HepG2 (cell line): Measurements from ENCODE around the gene SFI1. TPM values are rescaled to one million over a fixed set of nuclear protein-coding genes. Genes with fewer than 3 reads are reported as not detected.

ENCODE experiments used
- ARNT2 ChIP-seq: sonication (generic); formaldehyde crosslinking; IDR thresholded peaks from 2 replicates; pipeline ENCODE4 v1.8.0; 2022; ENCODE audit warnings: mild to moderate bottlenecking, low read depth, missing genetic modification reagents, moderate library complexity
- ARNTL ChIP-seq: sonication (generic); formaldehyde crosslinking; IDR thresholded peaks from 2 replicates; pipeline ENCODE4 v1.4.0; 2020; ENCODE audit warnings: mild to moderate bottlenecking, missing genetic modification reagents
- HOXA9 ChIP-seq: sonication (generic); formaldehyde crosslinking; IDR thresholded peaks from 2 replicates; pipeline ENCODE4 v1.8.1; 2022; ENCODE audit warnings: missing genetic modification reagents, mild to moderate bottlenecking, moderate library complexity, borderline replicate concordance
- IKZF1 ChIP-seq: fragments of 450-650 bp; IDR thresholded peaks from 2 replicates; pipeline ENCODE4 v1.7.1; 2016
- KDM5B ChIP-seq: sonication (generic); formaldehyde crosslinking; IDR thresholded peaks from 2 replicates; pipeline ENCODE4 v1.4.0; 2020; ENCODE audit warnings: missing genetic modification reagents, mild to moderate bottlenecking, borderline replicate concordance
- KMT2B ChIP-seq: IDR thresholded peaks from 2 replicates; pipeline ENCODE4 v1.6.1; 2016; ENCODE audit warnings: missing genetic modification reagents, missing compliant biosample characterization
- MIXL1 ChIP-seq: IDR thresholded peaks from 2 replicates; pipeline ENCODE4 v1.6.1; 2016
- MTA1 ChIP-seq: sonication (generic); formaldehyde crosslinking; IDR thresholded peaks from 2 replicates; pipeline ENCODE4 v1.4.0; 2020; ENCODE audit warnings: missing genetic modification reagents, mild to moderate bottlenecking, borderline replicate concordance
- RARG ChIP-seq: sonication (generic); formaldehyde crosslinking; IDR thresholded peaks from 2 replicates; pipeline ENCODE4 v1.4.0; 2020; ENCODE audit warnings: low read depth, mild to moderate bottlenecking, missing genetic modification reagents
- YEATS4 ChIP-seq: sonication (generic); formaldehyde crosslinking; IDR thresholded peaks from 2 replicates; pipeline ENCODE4 v1.4.0; 2020; ENCODE audit warnings: missing genetic modification reagents, borderline replicate concordance
- ZIK1 ChIP-seq: sonication (generic); formaldehyde crosslinking; IDR thresholded peaks from 2 replicates; pipeline ENCODE4 v1.5.0; 2020; ENCODE audit warnings: mild to moderate bottlenecking, low read depth, missing genetic modification reagents, borderline replicate concordance
- ZNF12 ChIP-seq: sonication (generic); formaldehyde crosslinking; IDR thresholded peaks from 2 replicates; pipeline ENCODE4 v1.5.0; 2020; ENCODE audit warnings: missing genetic modification reagents
- ZNF382 ChIP-seq: sonication (generic); formaldehyde crosslinking; IDR thresholded peaks from 2 replicates; pipeline ENCODE4 v1.5.0; 2020; ENCODE audit warnings: missing genetic modification reagents, mild to moderate bottlenecking, borderline replicate concordance
- ZNF383 ChIP-seq: sonication (generic); formaldehyde crosslinking; IDR thresholded peaks from 2 replicates; pipeline ENCODE4 v1.4.0; 2020; ENCODE audit warnings: missing genetic modification reagents, mild to moderate bottlenecking, borderline replicate concordance
- ZNF446 ChIP-seq: sonication (generic); formaldehyde crosslinking; IDR thresholded peaks from 2 replicates; pipeline ENCODE4 v1.5.0; 2020; ENCODE audit warnings: mild to moderate bottlenecking, missing genetic modification reagents
- ZNF562 ChIP-seq: sonication (generic); formaldehyde crosslinking; IDR thresholded peaks from 2 replicates; pipeline ENCODE4 v1.8.0; 2022; ENCODE audit warnings: missing genetic modification reagents, borderline replicate concordance
- ZNF564 ChIP-seq: sonication (generic); formaldehyde crosslinking; IDR thresholded peaks from 2 replicates; pipeline ENCODE4 v1.8.1; 2023; ENCODE audit warnings: mild to moderate bottlenecking, missing genetic modification reagents
- ZNF607 ChIP-seq: sonication (generic); formaldehyde crosslinking; IDR thresholded peaks from 2 replicates; pipeline ENCODE4 v1.5.1; 2020; ENCODE audit warnings: missing genetic modification reagents, mild to moderate bottlenecking, borderline replicate concordance
- ZNF619 ChIP-seq: sonication (generic); formaldehyde crosslinking; IDR thresholded peaks from 2 replicates; pipeline ENCODE4 v1.4.0; 2020; ENCODE audit warnings: mild to moderate bottlenecking, missing genetic modification reagents
- ZNF879 ChIP-seq: sonication (generic); formaldehyde crosslinking; IDR thresholded peaks from 2 replicates; pipeline ENCODE4 v1.8.1; 2023; ENCODE audit warnings: missing genetic modification reagents
- polyA plus RNA-seq, 8 experiments: library from polyadenylated mRNA; depleted of rRNA in 3 of 8; stranded (reverse) in 7 of 8; unstranded in 1 of 8; fragments of >200 nt; fragmentation: Illumina TruSeq in 4 of 8; extraction: Trizol in 4 of 8; gene quantifications; 2 replicates each; pipeline versions ENCODE4 v1.2.1 to v1.2.3, GENCODE V29; 2011 to 2016; ENCODE audit warnings: low read depth in 4 of 8, missing spikeins in 1 of 8, mixed read lengths in 1 of 8; ENCODE audit not compliant: insufficient read depth in 1 of 8
- total RNA-seq, 5 experiments: library from RNA; depleted of rRNA; stranded (reverse); fragments of >200 nt; fragmentation: Illumina TruSeq; extraction: Trizol; gene quantifications; 2 replicates each; pipeline ENCODE4 v1.2.3, GENCODE V29; 2016; ENCODE audit warnings: low read depth in 1 of 5
- TF ChIP-seq, protein P1 (sequence below): sonication (generic); formaldehyde crosslinking; IDR thresholded peaks from 2 replicates; pipeline ENCODE4 v1.5.0; 2020; ENCODE audit warnings: mild to moderate bottlenecking, missing genetic modification reagents
- TF ChIP-seq, protein P2 (sequence below): sonication (generic); formaldehyde crosslinking; IDR thresholded peaks from 2 replicates; pipeline ENCODE4 v1.4.0; 2020; ENCODE audit warnings: mild to moderate bottlenecking, missing genetic modification reagents
- TF ChIP-seq, protein P3 (sequence below), 2 experiments: sonication (generic) in 1 of 2; formaldehyde crosslinking in 1 of 2; IDR thresholded peaks; 2 replicates each; pipeline versions ENCODE4 v1.4.0 to v1.6.1; 2016 to 2020; ENCODE audit warnings: borderline replicate concordance in 1 of 2, low read depth in 1 of 2, mild to moderate bottlenecking in 1 of 2, missing genetic modification reagents in 1 of 2

Gene SFI1
- total and polyA plus RNA-seq, 2 of the 13 experiments (the other 11 are each of a cell fraction or from before 2014, with no cell fraction given) = 20.5 to 40.1 TPM

DNA sequence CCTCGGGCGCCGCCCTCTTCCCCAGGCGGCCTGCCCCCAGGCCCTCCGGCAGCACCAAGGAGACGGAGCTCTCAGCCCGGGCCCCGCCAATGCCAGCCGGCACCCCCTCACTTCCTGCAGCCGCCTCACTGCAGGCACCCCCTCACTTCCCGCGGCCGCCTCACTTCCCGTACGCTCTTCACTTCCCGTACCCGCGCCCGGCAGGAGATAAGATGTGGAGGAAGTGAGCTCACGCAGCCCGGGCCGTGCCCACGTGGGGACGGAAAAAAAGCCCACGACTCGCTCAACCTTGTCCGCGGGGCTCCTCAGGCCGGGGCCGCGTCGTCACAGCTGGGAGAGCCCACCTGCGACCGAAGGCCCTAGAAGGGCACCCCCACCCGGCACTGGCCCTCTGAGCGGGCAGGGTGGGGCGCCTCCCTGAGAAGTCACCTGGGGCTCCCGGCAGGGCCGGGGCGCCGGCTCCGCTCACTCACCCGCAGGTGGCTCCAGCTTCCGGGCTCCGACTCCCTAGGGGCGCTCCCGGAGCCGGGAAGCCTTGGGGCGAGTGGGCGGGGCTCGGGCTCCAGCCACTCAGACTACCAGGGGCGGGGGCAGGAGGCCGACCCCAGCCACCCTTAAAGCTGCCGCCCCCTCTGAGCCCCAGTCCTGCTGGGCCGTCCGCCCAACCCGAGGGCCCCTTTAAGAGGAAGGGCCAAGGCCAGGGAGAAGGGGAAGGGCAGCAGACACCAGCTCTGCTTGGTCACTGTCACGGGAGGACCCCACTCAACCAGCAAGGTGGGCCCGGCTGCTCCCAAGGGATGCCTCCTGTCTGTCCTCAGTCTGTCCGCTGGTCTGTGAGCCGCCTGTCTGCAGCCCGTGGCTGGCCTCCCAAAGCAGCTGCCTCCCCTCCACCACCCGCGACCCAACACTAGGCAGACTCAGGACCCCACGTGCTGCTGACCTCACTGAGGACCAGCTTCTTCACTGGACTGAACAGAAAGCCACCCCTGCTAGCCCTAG is 134.3 kb downstream of the SFI1 start (continued):
- no peak for TF ChIP-seq ARNTL (CRISPR knock-in tag)
- TF ChIP-seq ZNF562 (CRISPR knock-in tag) = no peak
- TF ChIP-seq ZNF12 (CRISPR knock-in tag) = no peak
- TF ChIP-seq RARG (CRISPR knock-in tag) = no peak
- TF ChIP-seq, protein P1, sequence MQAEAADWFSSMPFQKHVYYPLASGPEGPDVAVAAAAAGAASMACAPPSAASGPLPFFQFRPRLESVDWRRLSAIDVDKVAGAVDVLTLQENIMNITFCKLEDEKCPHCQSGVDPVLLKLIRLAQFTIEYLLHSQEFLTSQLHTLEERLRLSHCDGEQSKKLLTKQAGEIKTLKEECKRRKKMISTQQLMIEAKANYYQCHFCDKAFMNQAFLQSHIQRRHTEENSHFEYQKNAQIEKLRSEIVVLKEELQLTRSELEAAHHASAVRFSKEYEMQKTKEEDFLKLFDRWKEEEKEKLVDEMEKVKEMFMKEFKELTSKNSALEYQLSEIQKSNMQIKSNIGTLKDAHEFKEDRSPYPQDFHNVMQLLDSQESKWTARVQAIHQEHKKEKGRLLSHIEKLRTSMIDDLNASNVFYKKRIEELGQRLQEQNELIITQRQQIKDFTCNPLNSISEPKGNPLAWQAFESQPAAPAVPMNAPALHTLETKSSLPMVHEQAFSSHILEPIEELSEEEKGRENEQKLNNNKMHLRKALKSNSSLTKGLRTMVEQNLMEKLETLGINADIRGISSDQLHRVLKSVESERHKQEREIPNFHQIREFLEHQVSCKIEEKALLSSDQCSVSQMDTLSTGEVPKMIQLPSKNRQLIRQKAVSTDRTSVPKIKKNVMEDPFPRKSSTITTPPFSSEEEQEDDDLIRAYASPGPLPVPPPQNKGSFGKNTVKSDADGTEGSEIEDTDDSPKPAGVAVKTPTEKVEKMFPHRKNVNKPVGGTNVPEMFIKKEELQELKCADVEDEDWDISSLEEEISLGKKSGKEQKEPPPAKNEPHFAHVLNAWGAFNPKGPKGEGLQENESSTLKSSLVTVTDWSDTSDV (CRISPR knock-in tag) = no peak
- TF ChIP-seq ZNF382 (CRISPR knock-in tag) = no peak
- TF ChIP-seq YEATS4 (CRISPR knock-in tag) = peak; percentile 24; the same call in 1 of the 2 replicates
- TF ChIP-seq IKZF1 = no peak
- peak; percentile 3; the same call in 1 of the 2 replicates for TF ChIP-seq KDM5B (CRISPR knock-in tag)
- TF ChIP-seq ZNF564 = no peak
- TF ChIP-seq, protein P2, sequence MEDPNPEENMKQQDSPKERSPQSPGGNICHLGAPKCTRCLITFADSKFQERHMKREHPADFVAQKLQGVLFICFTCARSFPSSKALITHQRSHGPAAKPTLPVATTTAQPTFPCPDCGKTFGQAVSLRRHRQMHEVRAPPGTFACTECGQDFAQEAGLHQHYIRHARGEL (CRISPR knock-in tag) = no peak
- TF ChIP-seq, protein P3, sequence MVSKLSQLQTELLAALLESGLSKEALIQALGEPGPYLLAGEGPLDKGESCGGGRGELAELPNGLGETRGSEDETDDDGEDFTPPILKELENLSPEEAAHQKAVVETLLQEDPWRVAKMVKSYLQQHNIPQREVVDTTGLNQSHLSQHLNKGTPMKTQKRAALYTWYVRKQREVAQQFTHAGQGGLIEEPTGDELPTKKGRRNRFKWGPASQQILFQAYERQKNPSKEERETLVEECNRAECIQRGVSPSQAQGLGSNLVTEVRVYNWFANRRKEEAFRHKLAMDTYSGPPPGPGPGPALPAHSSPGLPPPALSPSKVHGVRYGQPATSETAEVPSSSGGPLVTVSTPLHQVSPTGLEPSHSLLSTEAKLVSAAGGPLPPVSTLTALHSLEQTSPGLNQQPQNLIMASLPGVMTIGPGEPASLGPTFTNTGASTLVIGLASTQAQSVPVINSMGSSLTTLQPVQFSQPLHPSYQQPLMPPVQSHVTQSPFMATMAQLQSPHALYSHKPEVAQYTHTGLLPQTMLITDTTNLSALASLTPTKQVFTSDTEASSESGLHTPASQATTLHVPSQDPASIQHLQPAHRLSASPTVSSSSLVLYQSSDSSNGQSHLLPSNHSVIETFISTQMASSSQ (IDR thresholded peaks at IDR 0.05; ENCODE audit: low read depth) = no peak
- TF ChIP-seq, protein P3 (CRISPR knock-in tag; IDR thresholded peaks at IDR 0.05; ENCODE audit: borderline replicate concordance) = no peak
- TF ChIP-seq ZNF879 (CRISPR knock-in tag) = no peak
- no peak; the same call in 1 of the 2 replicates for TF ChIP-seq MTA1 (CRISPR knock-in tag)
- no peak for TF ChIP-seq ZIK1 (CRISPR knock-in tag)
- no peak for TF ChIP-seq ZNF383 (CRISPR knock-in tag)
- no peak for TF ChIP-seq MIXL1 (CRISPR knock-in tag)
- no peak for TF ChIP-seq ARNT2 (CRISPR knock-in tag)
- peak; percentile 26; the same call in 1 of the 2 replicates for TF ChIP-seq KMT2B (CRISPR knock-in tag)
- TF ChIP-seq ZNF607 (CRISPR knock-in tag) = no peak
- TF ChIP-seq ZNF619 (CRISPR knock-in tag) = no peak; the same call in 1 of the 2 replicates
- no peak for TF ChIP-seq HOXA9
- TF ChIP-seq ZNF446 (CRISPR knock-in tag) = no peak
